IPS-20b (cell line): ENCODE results near the gene VPS13A.

Experiments used
- H3K27ac ChIP-seq: one replicate; pipeline ENCODE4 v1.5.1; 2013; ENCODE audit warnings: low read length
- H3K27me3 ChIP-seq: 2 replicates; pipeline ENCODE4 v1.6.1; 2013; ENCODE audit warnings: mild to moderate bottlenecking, low read length, inconsistent platforms; ENCODE audit not compliant: insufficient read depth
- H3K36me3 ChIP-seq: 2 replicates; pipeline ENCODE4 v1.6.1; 2013; ENCODE audit warnings: low read depth, mild to moderate bottlenecking, inconsistent platforms, low read length, moderate library complexity; ENCODE audit not compliant: insufficient read depth
- H3K4me1 ChIP-seq: 2 replicates; pipeline ENCODE4 v1.6.1; 2013; ENCODE audit warnings: mild to moderate bottlenecking, control low read depth, inconsistent platforms, low read length, moderate library complexity; ENCODE audit not compliant: insufficient read depth
- H3K4me3 ChIP-seq: 2 replicates; pipeline ENCODE4 v1.5.1; 2013; ENCODE audit warnings: mild to moderate bottlenecking, low read length, inconsistent platforms
- H3K9ac ChIP-seq: 2 replicates; pipeline ENCODE4 v1.6.1; 2013; ENCODE audit warnings: low read depth, mild to moderate bottlenecking, inconsistent platforms, low read length, moderate library complexity
- H3K9me3 ChIP-seq: 2 replicates; pipeline ENCODE4 v1.6.1; 2013; ENCODE audit warnings: mild to moderate bottlenecking, low read depth, low read length, inconsistent platforms; ENCODE audit not compliant: insufficient read depth

VPS13A gene

GRCh38 chr9:77464661-77465060 is 287.3 kb downstream of the VPS13A start:
- Histone ChIP-seq H3K4me3 (no peak overlapping the region), H3K9ac (peak overlapping the region; percentile 1; the same call in 1 of the 2 replicates), H3K36me3 (no peaks in the 10 kb centered on the region), H3K27ac (no peak overlapping the region), H3K4me1 (peaks cover 17% of the 10 kb centered on the region; the same call in 1 of the 2 replicates), H3K27me3 (no peaks in the 10 kb centered on the region), H3K9me3 (no peaks in the 10 kb centered on the region)

GRCh38 chr9:77469515-77470231 is 292.3 kb downstream of the VPS13A start:
- no peaks in the 10 kb centered on the region for H3K36me3 ChIP-seq
- H3K9me3 ChIP-seq, result no peaks in the 10 kb centered on the region; the same call in 1 of the 2 replicates
- H3K27me3 ChIP-seq, result no peaks in the 10 kb centered on the region
- H3K27ac ChIP-seq, result no peak overlapping the region
- H3K4me3 ChIP-seq, result no peak overlapping the region
- H3K4me1 ChIP-seq, result peaks cover 8% of the 10 kb centered on the region; the same call in 1 of the 2 replicates
- H3K9ac ChIP-seq, result no peak overlapping the region
